H1 (cell line): ENCODE measurements around the gene MPHOSPH10. TPM values are rescaled to one million over a fixed set of nuclear protein-coding genes. Genes with fewer than 3 reads are reported as not detected.

ENCODE experiments used
- CTCF ChIA-PET: fragments of 300-600 bp; sonication (Branson Sonifier 250); formaldehyde crosslinking; loops from one replicate; lab custom pipeline; 2021; ENCODE audit not compliant: partially characterized antibody; lab: Charles Lee
- POLR2A ChIA-PET: fragments of 300-600 bp; sonication (Branson Sonifier 250); formaldehyde crosslinking; loops from one replicate; lab custom pipeline; 2021; ENCODE audit warnings: inconsistent platforms; ENCODE audit not compliant: partially characterized antibody; lab: Charles Lee
- DNase-seq, 2 experiments: peaks; one replicate each; pipeline versions ENCODE4 v3.0.0 to v3.0.0-alpha.2; 2010 to 2022; ENCODE audit warnings: low spot score in 2 of 2, low read depth in 1 of 2, mixed read lengths in 1 of 2
- FAIRE-seq: peaks from 2 replicates; lab custom pipeline; 2011; peaks lifted over from hg19 to GRCh38; lab: Jason Lieb, UNC
- H2AFZ ChIP-seq: 2 replicates; pipeline ENCODE4 v1.8.1; 2012; ENCODE audit warnings: low read length, inconsistent platforms
- H2AK5ac ChIP-seq: 2 replicates; pipeline ENCODE4 v1.6.1; 2013; ENCODE audit warnings: low read depth, low read length
- H2BK120ac ChIP-seq: replicated peaks from 2 replicates; pipeline ENCODE3; 2013; ENCODE audit warnings: low read depth, low read length, inconsistent platforms
- H2BK12ac ChIP-seq: 2 replicates; pipeline ENCODE4 v1.6.1; 2013; ENCODE audit warnings: low read depth, low read length
- H2BK15ac ChIP-seq: 2 replicates; pipeline ENCODE4 v1.6.1; 2013; ENCODE audit warnings: low read length
- H2BK20ac ChIP-seq: 2 replicates; pipeline ENCODE4 v1.6.1; 2013; ENCODE audit warnings: low read length
- H2BK5ac ChIP-seq: 2 replicates; pipeline ENCODE4 v1.6.1; 2013; ENCODE audit warnings: low read depth, low read length
- H3K14ac ChIP-seq: 2 replicates; pipeline ENCODE4 v1.6.1; 2013; ENCODE audit warnings: inconsistent platforms; ENCODE audit not compliant: insufficient read length
- H3K18ac ChIP-seq: 2 replicates; pipeline ENCODE4 v1.6.1; 2013; ENCODE audit warnings: low read length; ENCODE audit errors: extremely low read depth
- H3K23ac ChIP-seq: 2 replicates; pipeline ENCODE4 v1.6.1; 2013; ENCODE audit warnings: inconsistent platforms; ENCODE audit not compliant: insufficient read length
- H3K23me2 ChIP-seq: 2 replicates; pipeline ENCODE4 v1.6.1; 2013; ENCODE audit warnings: low read depth, low read length
- H3K27ac ChIP-seq: 2 replicates; pipeline ENCODE4 v1.6.1; 2011; ENCODE audit warnings: low read depth, low read length, inconsistent platforms
- H3K27me3 ChIP-seq, 4 experiments: replicated peaks in 1 of 4; 1 replicate in 1 of 4; 2 replicates in 3 of 4; pipeline versions ENCODE4 v1.6.1 to v1.8.1; 2011 to 2013; ENCODE audit warnings: low read length in 3 of 4, mild to moderate bottlenecking in 3 of 4, inconsistent platforms in 2 of 4, mixed read lengths in 2 of 4, moderate library complexity in 1 of 4; ENCODE audit not compliant: control insufficient read depth in 3 of 4, insufficient read depth in 3 of 4; ENCODE audit errors: extremely low read depth in 1 of 4
- H3K36me3 ChIP-seq, 4 experiments: 2 replicates each; pipeline versions ENCODE4 v1.6.1 to v1.8.1; 2011 to 2013; ENCODE audit warnings: mild to moderate bottlenecking in 4 of 4, low read length in 3 of 4, moderate library complexity in 2 of 4, control low read depth in 1 of 4, inconsistent platforms in 1 of 4; ENCODE audit not compliant: insufficient read depth in 4 of 4, control insufficient read depth in 2 of 4
- H3K4ac ChIP-seq: replicated peaks from 2 replicates; pipeline ENCODE3; 2013; ENCODE audit warnings: low read length, low read depth, mixed read lengths, inconsistent platforms; ENCODE audit not compliant: insufficient read length
- H3K4me1 ChIP-seq, 4 experiments: replicated peaks in 1 of 4; 1 replicate in 1 of 4; 2 replicates in 3 of 4; pipeline versions ENCODE4 v1.6.1 to v1.8.1; 2011 to 2013; ENCODE audit warnings: low read length in 3 of 4, inconsistent platforms in 2 of 4, mixed read lengths in 1 of 4; ENCODE audit not compliant: insufficient read depth in 4 of 4, control insufficient read depth in 3 of 4
- H3K4me2 ChIP-seq, 2 experiments: 2 replicates each; pipeline versions ENCODE4 v1.6.1 to v1.8.1; 2011 to 2013; ENCODE audit warnings: low read depth in 2 of 2, low read length in 2 of 2, control low read depth in 1 of 2, inconsistent platforms in 1 of 2, mild to moderate bottlenecking in 1 of 2; ENCODE audit not compliant: insufficient read depth in 1 of 2
- H3K4me3 ChIP-seq, 4 experiments: fragments of 200-600, 300-600 bp in 1 of 4; sonication (generic), shearing (Covaris generic), sonication (Bioruptor Twin) in 1 of 4; 2 replicates each; pipeline versions ENCODE4 v1.5.1 to v1.8.1; 2011 to 2016; ENCODE audit warnings: low read length in 4 of 4, low read depth in 3 of 4, control low read depth in 2 of 4, inconsistent platforms in 2 of 4, mild to moderate bottlenecking in 2 of 4, mixed read lengths in 1 of 4, moderate library complexity in 1 of 4; ENCODE audit not compliant: insufficient read depth in 2 of 4; ENCODE audit errors: extremely low read depth in 1 of 4
- H3K56ac ChIP-seq: replicated peaks from 2 replicates; pipeline ENCODE3; 2013; ENCODE audit warnings: low read depth, mild to moderate bottlenecking, mixed read lengths, low read length, inconsistent platforms; ENCODE audit not compliant: insufficient read length
- H3K79me1 ChIP-seq: 2 replicates; pipeline ENCODE4 v1.6.1; 2013; ENCODE audit warnings: low read depth, low read length, control low read depth
- H3K79me2 ChIP-seq, 2 experiments: 2 replicates each; pipeline versions ENCODE4 v1.6.1 to v1.8.1; 2012 to 2013; ENCODE audit warnings: low read length in 2 of 2, mild to moderate bottlenecking in 2 of 2, inconsistent platforms in 1 of 2; ENCODE audit not compliant: insufficient read depth in 2 of 2, control insufficient read depth in 1 of 2
- H3K9ac ChIP-seq, 4 experiments: replicated peaks in 1 of 4; 1 replicate in 1 of 4; 2 replicates in 3 of 4; pipeline versions ENCODE4 v1.6.1 to v1.8.1; 2011 to 2013; ENCODE audit warnings: low read depth in 3 of 4, low read length in 3 of 4, control low read depth in 2 of 4, mild to moderate bottlenecking in 2 of 4, moderate library complexity in 2 of 4, inconsistent platforms in 1 of 4; ENCODE audit errors: extremely low read depth in 1 of 4
- H3K9me3 ChIP-seq, 2 experiments: 2 replicates each; pipeline versions ENCODE4 v1.6.1 to v1.8.1; 2012 to 2013; ENCODE audit warnings: mild to moderate bottlenecking in 2 of 2, moderate library complexity in 2 of 2, control low read depth in 1 of 2, inconsistent platforms in 1 of 2, low read depth in 1 of 2, low read length in 1 of 2, mixed read lengths in 1 of 2; ENCODE audit not compliant: insufficient read depth in 2 of 2
- H4K20me1 ChIP-seq, 2 experiments: replicated peaks in 1 of 2; 2 replicates each; pipeline versions ENCODE3 to v1.8.1; 2011 to 2013; ENCODE audit warnings: inconsistent platforms in 2 of 2, low read length in 2 of 2, mild to moderate bottlenecking in 1 of 2; ENCODE audit not compliant: insufficient read depth in 2 of 2, control insufficient read depth in 1 of 2
- H4K5ac ChIP-seq: 2 replicates; pipeline ENCODE4 v1.6.1; 2013; ENCODE audit warnings: low read length, low read depth, mixed read lengths, inconsistent platforms; ENCODE audit not compliant: insufficient read length
- H4K8ac ChIP-seq: 2 replicates; pipeline ENCODE4 v1.8.0; 2013; ENCODE audit warnings: mild to moderate bottlenecking, moderate library complexity, low read length, inconsistent platforms; ENCODE audit not compliant: insufficient read depth; ENCODE audit errors: extremely low read depth
- H4K91ac ChIP-seq: replicated peaks from 2 replicates; pipeline ENCODE3; 2013; ENCODE audit warnings: low read length, mixed read lengths, inconsistent platforms; ENCODE audit not compliant: insufficient read length
- ATF2 ChIP-seq: IDR thresholded peaks from 2 replicates; pipeline ENCODE4 v1.6.1; 2012; ENCODE audit warnings: low read length, inconsistent platforms
- CREB1 ChIP-seq: IDR thresholded peaks from 2 replicates; pipeline ENCODE4 v1.6.1; 2012; ENCODE audit warnings: inconsistent platforms
- CTCF ChIP-seq, 3 experiments: IDR thresholded peaks; 1 replicate in 2 of 3; 2 replicates in 1 of 3; pipeline versions ENCODE4 v1.5.1 to v1.6.1; 2011; ENCODE audit warnings: low read length in 3 of 3, mild to moderate bottlenecking in 3 of 3, inconsistent platforms in 2 of 3, low read depth in 1 of 3, moderate library complexity in 1 of 3; ENCODE audit not compliant: insufficient read depth in 1 of 3; ENCODE audit errors: control extremely low read depth in 1 of 3
- PHF8 ChIP-seq: fragments of 200-600 bp; sonication (generic); conservative IDR thresholded peaks from 2 replicates; pipeline ENCODE4 v1.7.1; 2012; ENCODE audit warnings: low read depth, mild to moderate bottlenecking, inconsistent platforms, low read length, moderate library complexity
- RBBP5 ChIP-seq: IDR thresholded peaks from 2 replicates; pipeline ENCODE4 v1.7.1; 2012; ENCODE audit warnings: low read depth, mild to moderate bottlenecking, inconsistent platforms, low read length, moderate library complexity, borderline replicate concordance
- TBP ChIP-seq: IDR thresholded peaks from 2 replicates; pipeline ENCODE4 v1.6.1; 2011; ENCODE audit warnings: low read depth, low read length, improper control_type of control experiment
- polyA plus RNA-seq, 7 experiments: library from polyadenylated mRNA; depleted of rRNA in 3 of 7; stranded (reverse) in 5 of 7; unstranded in 2 of 7; fragments of >200 nt in 5 of 7; fragments of 200-250 nt in 2 of 7; gene quantifications; 1 replicate in 5 of 7; 2 replicates in 1 of 7; 4 replicates in 1 of 7; pipeline versions ENCODE4 v1.2.1 to v1.2.3, GENCODE V29; 2011 to 2013; ENCODE audit warnings: missing spikeins in 2 of 7, mixed read lengths in 2 of 7
- total RNA-seq: library from RNA; stranded (reverse); fragmentation: NEBNext Ultra II Directional; extraction: Animal tissue kit (Norgen Biotek cat#: 25700); gene quantifications from 2 replicates; pipeline ENCODE4 v1.2.1, GENCODE V29; 2021

MPHOSPH10 gene
- total and polyA plus RNA-seq, 2 of the 8 experiments (the other 6 are each of a cell fraction or from before 2014, with no cell fraction given): 4.5 to 39.1 TPM

- Histone ChIP-seq H4K8ac (no peak overlapping the region), H2BK120ac (no peak overlapping the region), H2AK5ac (no peak overlapping the region), H4K5ac (no peak overlapping the region), H3K79me2 (peaks cover 0 to 35% of the 10 kb centered on the region in 2 experiments; a peak in 3 of 4 replicates), H3K27ac (no peak overlapping the region), H3K36me3 (peaks cover 0 to 44% (median 26%) of the 10 kb centered on the region in 4 experiments; a peak in 7 of 8 replicates), H2BK15ac (no peak overlapping the region), H2AFZ (no peak overlapping the region), H3K14ac (no peak overlapping the region), H3K4me1 (no peaks in the 10 kb centered on the region), H3K27me3 (no peaks in the 10 kb centered on the region), H4K91ac (no peak overlapping the region), H3K4ac (no peak overlapping the region), H4K20me1 (peaks cover 0 to 3% of the 10 kb centered on the region in 2 experiments), H3K18ac (no peak overlapping the region), H3K56ac (no peak overlapping the region), H3K9me3 (no peaks in the 10 kb centered on the region), H2BK20ac (no peak overlapping the region), H3K23ac (no peak overlapping the region), H3K4me2 (no peak overlapping the region), H3K23me2 (peaks cover 5% of the 10 kb centered on the region), H3K9ac (no peak overlapping the region), H2BK12ac (no peak overlapping the region), H3K4me3 (no peak overlapping the region), H3K79me1 (no peaks in the 10 kb centered on the region; the same call in 1 of the 2 replicates), H2BK5ac (no peak overlapping the region)
- no peak for DNase-seq
- FAIRE-seq: no peak
- ChIA-PET POLR2A (interaction anchor here (1.7 to 1.8 kb wide), 2 partner anchors 17 to 143 kb away, joined by 3 read pairs; no protein-coding TSS in a partner anchor), CTCF (interaction anchor here (1.3 kb wide), 1 partner anchor 16 kb away, joined by 4 read pairs; no protein-coding TSS in a partner anchor)
- TF ChIP-seq TBP: no peak
- no peak for TF ChIP-seq CTCF (IDR thresholded peaks at IDR 0.05; ENCODE audit: control extremely low read depth in 1 of 3, insufficient read depth in 1 of 3, low read depth in 1 of 3, low read length in 3 of 3)
- no peak for TF ChIP-seq RBBP5
- TF ChIP-seq PHF8: no peak
- TF ChIP-seq ATF2: no peak
- TF ChIP-seq CREB1: no peak
Observed at GRCh38 chr2:71133603-71134002, 3.2 kb downstream of the MPHOSPH10 start.
